ENCODE data around the gene LRCH1.

GRCh38 chr13:46504036-46504435, 48.9 kb upstream of the LRCH1 start:
- TF ChIP-seq CTCF (conservative IDR thresholded peaks at IDR 0.05; ENCODE audit: low read depth in 2 of 2) (no peak), EZH2phosphoT487 (IDR thresholded peaks at IDR 0.05; ENCODE audit: unreplicated experiment) (no peak), EZH2 (IDR thresholded peaks at IDR 0.05; ENCODE audit: low read depth, unreplicated experiment) (no peak), CREB1 (CRISPR knock-in tag; IDR thresholded peaks at IDR 0.05; ENCODE audit: low read depth) (no peak), ZNF331 (CRISPR knock-in tag; IDR thresholded peaks at IDR 0.05; ENCODE audit: low read depth) (peak; percentile 70)
